ENCODE measurements around the gene ATP5F1E. TPM values are rescaled to one million over a fixed set of nuclear protein-coding genes. Genes with fewer than 3 reads are reported as not detected.

ATP5F1E gene
- total and polyA plus RNA-seq, 9 of the 15 experiments (the other 6 are each of a cell fraction or from before 2014, with no cell fraction given) = 60.3 to 162 (median 113) TPM

- peak; percentile 65; the same call in 1 of the 2 replicates for TF ChIP-seq BCOR (IDR thresholded peaks at IDR 0.05)
- TF ChIP-seq, protein P1, sequence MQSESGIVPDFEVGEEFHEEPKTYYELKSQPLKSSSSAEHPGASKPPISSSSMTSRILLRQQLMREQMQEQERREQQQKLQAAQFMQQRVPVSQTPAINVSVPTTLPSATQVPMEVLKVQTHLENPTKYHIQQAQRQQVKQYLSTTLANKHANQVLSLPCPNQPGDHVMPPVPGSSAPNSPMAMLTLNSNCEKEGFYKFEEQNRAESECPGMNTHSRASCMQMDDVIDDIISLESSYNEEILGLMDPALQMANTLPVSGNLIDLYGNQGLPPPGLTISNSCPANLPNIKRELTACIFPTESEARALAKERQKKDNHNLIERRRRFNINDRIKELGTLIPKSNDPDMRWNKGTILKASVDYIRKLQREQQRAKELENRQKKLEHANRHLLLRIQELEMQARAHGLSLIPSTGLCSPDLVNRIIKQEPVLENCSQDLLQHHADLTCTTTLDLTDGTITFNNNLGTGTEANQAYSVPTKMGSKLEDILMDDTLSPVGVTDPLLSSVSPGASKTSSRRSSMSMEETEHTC (IDR thresholded peaks at IDR 0.05) = no peak
- peak; percentile 82 for TF ChIP-seq RBFOX2 (IDR thresholded peaks at IDR 0.05; ENCODE audit: low read depth, low read length)
- TF ChIP-seq MYNN (IDR thresholded peaks at IDR 0.05) = 0 out of 2 replicates have a peak, but pooled peaks have one; percentile 34
- no peak for TF ChIP-seq MYNN (CRISPR knock-in tag; IDR thresholded peaks at IDR 0.05)
- TF ChIP-seq MAZ (CRISPR knock-in tag; conservative IDR thresholded peaks at IDR 0.05 in 1 of 2, IDR thresholded peaks at IDR 0.05 in 1 of 2) = peak; percentile 21 to 91; a peak in 2 of 4 replicates
- peak; percentile 64 for TF ChIP-seq TBP (optimal IDR thresholded peaks at IDR 0.05; ENCODE audit: low read depth, low read length)
- no peak for TF ChIP-seq TEAD2 (tag; IDR thresholded peaks at IDR 0.05)
- TF ChIP-seq, protein P2, sequence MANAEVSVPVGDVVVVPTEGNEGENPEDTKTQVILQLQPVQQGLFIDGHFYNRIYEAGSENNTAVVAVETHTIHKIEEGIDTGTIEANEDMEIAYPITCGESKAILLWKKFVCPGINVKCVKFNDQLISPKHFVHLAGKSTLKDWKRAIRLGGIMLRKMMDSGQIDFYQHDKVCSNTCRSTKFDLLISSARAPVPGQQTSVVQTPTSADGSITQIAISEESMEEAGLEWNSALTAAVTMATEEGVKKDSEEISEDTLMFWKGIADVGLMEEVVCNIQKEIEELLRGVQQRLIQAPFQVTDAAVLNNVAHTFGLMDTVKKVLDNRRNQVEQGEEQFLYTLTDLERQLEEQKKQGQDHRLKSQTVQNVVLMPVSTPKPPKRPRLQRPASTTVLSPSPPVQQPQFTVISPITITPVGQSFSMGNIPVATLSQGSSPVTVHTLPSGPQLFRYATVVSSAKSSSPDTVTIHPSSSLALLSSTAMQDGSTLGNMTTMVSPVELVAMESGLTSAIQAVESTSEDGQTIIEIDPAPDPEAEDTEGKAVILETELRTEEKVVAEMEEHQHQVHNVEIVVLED (CRISPR knock-in tag; IDR thresholded peaks at IDR 0.05) = peak; percentile 43
- TF ChIP-seq, protein P3, sequence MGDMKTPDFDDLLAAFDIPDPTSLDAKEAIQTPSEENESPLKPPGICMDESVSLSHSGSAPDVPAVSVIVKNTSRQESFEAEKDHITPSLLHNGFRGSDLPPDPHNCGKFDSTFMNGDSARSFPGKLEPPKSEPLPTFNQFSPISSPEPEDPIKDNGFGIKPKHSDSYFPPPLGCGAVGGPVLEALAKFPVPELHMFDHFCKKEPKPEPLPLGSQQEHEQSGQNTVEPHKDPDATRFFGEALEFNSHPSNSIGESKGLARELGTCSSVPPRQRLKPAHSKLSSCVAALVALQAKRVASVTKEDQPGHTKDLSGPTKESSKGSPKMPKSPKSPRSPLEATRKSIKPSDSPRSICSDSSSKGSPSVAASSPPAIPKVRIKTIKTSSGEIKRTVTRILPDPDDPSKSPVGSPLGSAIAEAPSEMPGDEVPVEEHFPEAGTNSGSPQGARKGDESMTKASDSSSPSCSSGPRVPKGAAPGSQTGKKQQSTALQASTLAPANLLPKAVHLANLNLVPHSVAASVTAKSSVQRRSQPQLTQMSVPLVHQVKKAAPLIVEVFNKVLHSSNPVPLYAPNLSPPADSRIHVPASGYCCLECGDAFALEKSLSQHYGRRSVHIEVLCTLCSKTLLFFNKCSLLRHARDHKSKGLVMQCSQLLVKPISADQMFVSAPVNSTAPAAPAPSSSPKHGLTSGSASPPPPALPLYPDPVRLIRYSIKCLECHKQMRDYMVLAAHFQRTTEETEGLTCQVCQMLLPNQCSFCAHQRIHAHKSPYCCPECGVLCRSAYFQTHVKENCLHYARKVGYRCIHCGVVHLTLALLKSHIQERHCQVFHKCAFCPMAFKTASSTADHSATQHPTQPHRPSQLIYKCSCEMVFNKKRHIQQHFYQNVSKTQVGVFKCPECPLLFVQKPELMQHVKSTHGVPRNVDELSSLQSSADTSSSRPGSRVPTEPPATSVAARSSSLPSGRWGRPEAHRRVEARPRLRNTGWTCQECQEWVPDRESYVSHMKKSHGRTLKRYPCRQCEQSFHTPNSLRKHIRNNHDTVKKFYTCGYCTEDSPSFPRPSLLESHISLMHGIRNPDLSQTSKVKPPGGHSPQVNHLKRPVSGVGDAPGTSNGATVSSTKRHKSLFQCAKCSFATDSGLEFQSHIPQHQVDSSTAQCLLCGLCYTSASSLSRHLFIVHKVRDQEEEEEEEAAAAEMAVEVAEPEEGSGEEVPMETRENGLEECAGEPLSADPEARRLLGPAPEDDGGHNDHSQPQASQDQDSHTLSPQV (IDR thresholded peaks at IDR 0.05) = peak; percentile 39; the same call in 1 of the 2 replicates
- no peak for TF ChIP-seq TOE1 (IDR thresholded peaks at IDR 0.05; ENCODE audit: borderline replicate concordance)
- no peak for TF ChIP-seq TOE1 (CRISPR knock-in tag; IDR thresholded peaks at IDR 0.05; ENCODE audit: borderline replicate concordance, low read depth)
- peak; percentile 89 for TF ChIP-seq MYC (IDR thresholded peaks at IDR 0.05; ENCODE audit: low read depth, low read length)
- no peak; the same call in 1 of the 2 replicates for TF ChIP-seq MYC (CRISPR knock-in tag; IDR thresholded peaks at IDR 0.05; ENCODE audit: borderline replicate concordance, low read depth)
- peak; percentile 66; the same call in 1 of the 2 replicates for TF ChIP-seq ZFX (CRISPR knock-in tag; IDR thresholded peaks at IDR 0.05)
- TF ChIP-seq NKRF (IDR thresholded peaks at IDR 0.05; ENCODE audit: borderline replicate concordance) = 0 out of 2 replicates have a peak, but pooled peaks have one; percentile 21
- TF ChIP-seq CCNT2 (IDR thresholded peaks at IDR 0.05; ENCODE audit: borderline replicate concordance, extremely low read depth, insufficient read length, low read depth, low read length) = peak; percentile 22
These were observed 51.2 kb downstream of the ATP5F1E start, which contains the start of gene NELFCD (continued) for GRCh38 chr20:58980711-58981627.
